Type B pancreatic cell (in vitro differentiated cells): ENCODE measurements around the gene TEKTIP1. TPM values are rescaled to one million over a fixed set of nuclear protein-coding genes. Genes with fewer than 3 reads are reported as not detected.
A peak's percentile ranks its signal among the peaks of the same experiment; 100 is the strongest.
"Not testable (repeated sequence)": the region's sequence is repeated elsewhere in the genome, so short reads cannot be mapped to it uniquely, and the experiment has no call there.

Experiments used
- DNase-seq: peaks from one replicate; pipeline ENCODE4 v3.0.0; 2021; ENCODE audit warnings: mixed read lengths; ENCODE audit not compliant: unreplicated experiment; ENCODE audit errors: extremely low spot score
- H3K27ac Mint-ChIP-seq: 2 replicates; pipeline ENCODE4 v1.8.0; 2021; ENCODE audit warnings: mild to moderate bottlenecking, mixed read lengths
- H3K27me3 Mint-ChIP-seq: 2 replicates; pipeline ENCODE4 v1.8.0; 2021; ENCODE audit warnings: mixed read lengths
- H3K36me3 Mint-ChIP-seq: 2 replicates; pipeline ENCODE4 v1.8.0; 2021; ENCODE audit warnings: mixed read lengths
- H3K4me1 Mint-ChIP-seq: one replicate; pipeline ENCODE4 v1.8.0; 2021; ENCODE audit warnings: mixed read lengths; ENCODE audit not compliant: unreplicated experiment
- H3K4me3 Mint-ChIP-seq: 2 replicates; pipeline ENCODE4 v1.8.0; 2021; ENCODE audit warnings: mild to moderate bottlenecking, mixed read lengths
- H3K9me3 Mint-ChIP-seq: 2 replicates; pipeline ENCODE4 v1.8.0; 2021; ENCODE audit warnings: mixed read lengths
- total RNA-seq: library from RNA; stranded (reverse); gene quantifications from 2 replicates; pipeline ENCODE4 v1.2.1, GENCODE V29; 2021; ENCODE audit warnings: low replicate concordance
- TF ChIP-seq, protein P1 (sequence below): fragments of 200-600 bp; sonication (generic); conservative IDR thresholded peaks from 2 replicates; pipeline ENCODE4 v1.5.0; 2021; ENCODE audit warnings: antibody characterized with exemption, mild to moderate bottlenecking

Gene TEKTIP1
- total RNA-seq, 1 donor from 2014 or later, result 3.4 TPM

DNA sequence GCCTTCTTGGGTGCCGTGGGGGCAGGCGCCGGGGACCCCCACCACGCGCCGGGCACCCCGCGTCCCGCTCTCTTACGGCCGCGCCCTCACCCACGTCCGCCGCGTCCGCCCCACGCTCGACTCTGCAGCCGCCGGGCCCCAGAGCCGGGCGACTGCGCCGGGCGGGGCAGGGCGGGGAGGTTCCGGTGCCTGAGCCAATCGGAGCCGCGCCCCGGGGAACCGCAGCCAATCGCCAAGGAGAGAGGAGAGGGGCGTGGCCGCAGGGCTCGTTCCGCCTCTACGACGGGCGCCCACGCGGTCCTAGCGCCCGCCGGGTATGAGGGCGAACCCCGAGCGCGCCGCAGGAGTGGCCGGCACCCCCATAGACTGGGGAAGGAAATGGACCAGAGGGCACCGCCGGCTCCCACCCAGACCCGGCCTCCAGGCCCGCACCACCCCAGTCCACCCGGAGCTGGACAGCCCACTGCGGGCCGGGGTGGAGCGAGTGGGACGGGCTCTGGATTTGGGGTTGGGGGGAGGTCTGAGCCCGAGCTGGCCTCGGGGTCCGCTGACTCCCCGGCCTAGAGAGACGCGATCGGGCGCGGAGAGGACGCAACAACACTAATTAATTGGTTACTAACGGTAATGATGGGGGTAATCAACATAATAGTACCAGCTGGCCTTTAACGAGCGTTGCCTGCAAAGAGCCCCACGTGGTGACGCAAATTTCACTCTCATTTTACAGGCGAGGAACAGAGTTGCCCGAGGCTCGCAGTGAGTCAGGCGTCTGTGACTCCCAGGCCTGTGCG lies 18.7 kb downstream of the TEKTIP1 start, which contains the start of gene MFSD12:
Gene MFSD12, minus strand, starts transcription at position 126 of the 788 bp plus-strand sequence. CDS start 183 bp downstream, outside the sequence.
- Mint-ChIP-seq H3K9me3 (no peaks in the 10 kb centered on the region), H3K27ac (peak within 1 kb of the TSS; percentile 78)

DNA sequence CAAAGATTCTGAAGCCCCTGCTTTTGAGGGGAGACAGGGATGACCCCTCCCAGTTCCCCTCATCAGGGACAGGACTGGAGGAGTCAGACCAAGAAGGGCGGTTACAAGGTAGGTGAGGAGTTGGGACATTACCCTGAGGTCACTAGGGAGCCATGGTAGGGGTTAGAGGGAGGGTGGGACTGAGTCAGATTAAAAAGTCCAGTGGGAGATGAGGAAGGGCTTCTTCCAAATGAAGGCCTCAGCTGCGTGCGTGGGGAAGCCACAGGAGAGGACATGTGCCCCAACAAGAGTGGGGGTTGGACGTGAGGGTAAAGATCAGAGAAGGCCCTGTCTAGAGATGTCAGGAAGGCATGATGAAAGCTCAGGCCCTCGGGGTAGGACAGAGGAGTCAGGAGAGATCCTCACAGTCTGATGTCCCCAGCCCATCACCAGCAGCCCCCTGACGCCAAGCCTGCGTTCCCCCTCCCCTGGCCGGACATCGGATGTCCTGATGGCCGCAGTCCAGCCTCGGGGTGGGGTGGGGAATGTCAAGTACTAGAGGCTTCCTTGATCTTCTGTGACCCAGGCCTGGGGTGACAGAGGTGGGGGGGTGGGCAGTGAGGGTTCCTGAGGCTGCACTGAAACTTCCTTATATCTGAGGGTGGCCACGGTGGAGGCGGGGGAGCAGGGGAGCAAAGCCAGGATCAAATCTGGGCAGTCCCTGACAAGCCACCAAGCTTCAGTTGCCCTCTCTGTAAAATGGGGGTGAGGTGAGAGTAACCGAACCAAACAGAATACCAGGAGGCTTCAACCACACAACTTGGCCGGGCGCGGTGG lies 24.9 kb downstream of the TEKTIP1 start:
- no peak for DNase-seq
- no peaks in the 10 kb centered on the region for H3K36me3 Mint-ChIP-seq
- H3K9me3 Mint-ChIP-seq, result no peaks in the 10 kb centered on the region
- no peaks in the 10 kb centered on the region for H3K27me3 Mint-ChIP-seq
- peaks cover 3% of the 10 kb centered on the region for H3K4me1 Mint-ChIP-seq
- TF ChIP-seq, protein P1, sequence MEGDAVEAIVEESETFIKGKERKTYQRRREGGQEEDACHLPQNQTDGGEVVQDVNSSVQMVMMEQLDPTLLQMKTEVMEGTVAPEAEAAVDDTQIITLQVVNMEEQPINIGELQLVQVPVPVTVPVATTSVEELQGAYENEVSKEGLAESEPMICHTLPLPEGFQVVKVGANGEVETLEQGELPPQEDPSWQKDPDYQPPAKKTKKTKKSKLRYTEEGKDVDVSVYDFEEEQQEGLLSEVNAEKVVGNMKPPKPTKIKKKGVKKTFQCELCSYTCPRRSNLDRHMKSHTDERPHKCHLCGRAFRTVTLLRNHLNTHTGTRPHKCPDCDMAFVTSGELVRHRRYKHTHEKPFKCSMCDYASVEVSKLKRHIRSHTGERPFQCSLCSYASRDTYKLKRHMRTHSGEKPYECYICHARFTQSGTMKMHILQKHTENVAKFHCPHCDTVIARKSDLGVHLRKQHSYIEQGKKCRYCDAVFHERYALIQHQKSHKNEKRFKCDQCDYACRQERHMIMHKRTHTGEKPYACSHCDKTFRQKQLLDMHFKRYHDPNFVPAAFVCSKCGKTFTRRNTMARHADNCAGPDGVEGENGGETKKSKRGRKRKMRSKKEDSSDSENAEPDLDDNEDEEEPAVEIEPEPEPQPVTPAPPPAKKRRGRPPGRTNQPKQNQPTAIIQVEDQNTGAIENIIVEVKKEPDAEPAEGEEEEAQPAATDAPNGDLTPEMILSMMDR, result no peak
- no peak overlapping the region for H3K27ac Mint-ChIP-seq
- H3K4me3 Mint-ChIP-seq, result no peak overlapping the region

More for the DNA sequence above, 18.7 kb downstream of the TEKTIP1 start, which contains the start of gene MFSD12:
- Mint-ChIP-seq H3K36me3 (no peaks in the 10 kb centered on the region), H3K4me3 (peak within 1 kb of the TSS; percentile 92), H3K27me3 (no peaks in the 10 kb centered on the region), H3K4me1 (peaks cover 16% of the 10 kb centered on the region)
- peak; percentile 95 for DNase-seq
- TF ChIP-seq, protein P1, result no peak

DNA sequence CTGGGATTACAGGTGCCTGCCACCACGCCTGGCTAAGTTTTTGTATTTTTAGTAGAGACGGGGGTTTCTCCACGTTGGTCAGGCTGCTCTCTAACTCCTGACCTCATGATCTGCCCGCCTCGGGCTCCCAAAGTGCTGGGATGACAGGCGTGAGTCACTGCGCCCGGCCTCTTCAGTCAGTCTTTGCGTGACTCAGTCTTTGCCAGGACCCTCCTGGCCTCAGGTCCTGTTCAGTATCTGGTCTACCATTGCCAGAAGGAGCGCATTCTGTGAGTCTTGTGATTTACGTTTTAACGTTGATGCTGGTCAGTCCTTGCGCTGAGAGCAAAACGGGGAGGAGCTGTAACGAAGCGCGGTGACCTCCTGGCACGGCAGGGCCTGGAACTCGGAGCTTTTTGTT lies 26.2 kb downstream of the TEKTIP1 start:
- Mint-ChIP-seq H3K9me3 (no peaks in the 10 kb centered on the region), H3K27me3 (no peaks in the 10 kb centered on the region), H3K27ac (no peak overlapping the region), H3K4me3 (no peak overlapping the region), H3K36me3 (no peaks in the 10 kb centered on the region), H3K4me1 (peaks cover 4% of the 10 kb centered on the region)
- TF ChIP-seq, protein P1, result no peak
- DNase-seq, result no peak

DNA sequence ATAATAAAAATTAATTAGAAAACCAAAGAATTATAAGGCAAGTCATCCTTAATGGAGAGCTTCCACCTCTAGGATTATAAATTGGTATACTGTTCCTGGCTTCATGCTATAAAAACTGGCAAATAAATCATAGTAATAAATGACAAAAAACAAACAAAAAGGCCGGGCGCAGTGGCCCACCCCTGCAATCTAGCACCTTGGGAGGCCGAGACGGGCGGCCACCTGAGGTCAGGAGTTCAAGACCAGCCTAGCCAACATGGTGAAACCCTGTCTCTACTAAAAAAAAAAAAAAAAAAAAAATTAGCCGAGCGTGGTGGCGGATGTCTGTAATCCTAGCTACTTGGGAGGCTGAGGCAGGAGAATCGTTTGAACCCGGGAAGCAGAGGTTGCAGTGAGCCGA lies 31.1 kb downstream of the TEKTIP1 start:
- H3K4me3 Mint-ChIP-seq, result not testable (repeated sequence)

DNA sequence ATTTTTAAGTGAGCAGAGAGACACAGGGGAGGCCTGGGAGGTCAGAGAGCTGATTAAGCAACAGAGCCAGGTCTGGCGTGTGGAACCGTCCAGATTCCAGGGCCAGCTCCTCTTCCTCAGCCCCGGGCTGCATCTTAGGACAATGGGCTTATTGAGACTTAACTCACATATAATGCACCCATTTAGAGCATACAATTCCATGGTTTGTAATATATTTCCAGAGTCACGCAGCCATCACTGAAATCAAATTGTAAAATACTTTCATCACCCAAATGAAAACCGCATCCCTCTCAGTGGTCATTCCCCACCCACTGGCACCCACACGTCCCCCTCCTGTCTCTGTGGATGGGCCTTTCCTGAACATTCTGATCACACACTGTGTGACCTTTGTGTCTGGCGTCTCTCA lies 31.6 kb downstream of the TEKTIP1 start:
- TF ChIP-seq, protein P1, result no peak
- Mint-ChIP-seq H3K9me3 (no peaks in the 10 kb centered on the region), H3K4me3 (no peak overlapping the region), H3K36me3 (peaks cover 7% of the 10 kb centered on the region), H3K4me1 (peaks cover 21% of the 10 kb centered on the region), H3K27ac (no peak overlapping the region), H3K27me3 (peaks cover 8% of the 10 kb centered on the region)
- no peak for DNase-seq

More for the DNA sequence above, 31.1 kb downstream of the TEKTIP1 start:
- H3K27ac Mint-ChIP-seq, H3K27me3 Mint-ChIP-seq, DNase-seq, H3K9me3 Mint-ChIP-seq, H3K36me3 Mint-ChIP-seq: not testable (repeated sequence)
- H3K4me1 Mint-ChIP-seq, result peaks cover 15% of the 10 kb centered on the region
